ENCODE data around the gene TBC1D30. TPM values are rescaled to one million over a fixed set of nuclear protein-coding genes. Genes with fewer than 3 reads are reported as not detected.
"Not testable (repeated sequence)": the region's sequence is repeated elsewhere in the genome, so short reads cannot be mapped to it uniquely, and the experiment has no call there.

The TBC1D30 gene
- total RNA-seq, 1 experiment from 2014 or later: 0.30 TPM

DNA sequence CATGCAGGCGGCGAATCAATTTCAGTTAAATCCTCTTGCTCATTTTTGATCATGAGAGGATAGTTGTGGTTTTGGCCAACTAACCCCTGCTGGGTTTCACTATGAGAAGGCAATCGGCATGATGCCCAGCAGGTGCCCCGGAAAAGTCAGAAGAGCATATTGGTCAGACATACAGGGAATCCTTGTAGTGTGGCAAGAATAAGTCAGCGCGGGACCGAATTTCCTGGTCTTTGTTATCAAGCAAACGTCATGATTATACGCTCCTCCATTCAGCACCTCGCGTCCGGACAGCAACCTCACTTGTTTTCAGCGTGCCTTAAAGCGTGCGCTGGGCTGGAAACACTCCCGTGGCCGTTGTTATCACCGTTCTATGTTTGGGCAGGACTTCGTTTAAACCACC is 1.8 kb downstream of the TBC1D30 start:
- Histone ChIP-seq H3K27me3 (peaks cover 39% of the 10 kb centered on the region), H3K9me3 (peaks cover 14% of the 10 kb centered on the region), H3K4me3 (no peak overlapping the region), H3K36me3 (no peaks in the 10 kb centered on the region)
- DNase-seq: peak; percentile 50

GRCh38 chr12:64828713-64829112 is 4.3 kb downstream of the TBC1D30 start:
- H3K4me3 ChIP-seq: no peak overlapping the region
- no peaks in the 10 kb centered on the region for H3K36me3 ChIP-seq
- peaks cover 3% of the 10 kb centered on the region; the same call in 1 of the 2 replicates for H3K9me3 ChIP-seq
- no peak for DNase-seq
- H3K27me3 ChIP-seq: peaks cover 39% of the 10 kb centered on the region

GRCh38 chr12:64833928-64834327 is 9.5 kb downstream of the TBC1D30 start:
- no peak for DNase-seq
- H3K27me3 ChIP-seq: no peaks in the 10 kb centered on the region
- no peak overlapping the region for H3K4me3 ChIP-seq
- H3K9me3 ChIP-seq: no peaks in the 10 kb centered on the region
- H3K36me3 ChIP-seq: no peaks in the 10 kb centered on the region

- no peak for DNase-seq
- Histone ChIP-seq H3K27me3 (no peaks in the 10 kb centered on the region), H3K36me3 (no peaks in the 10 kb centered on the region), H3K9me3 (no peaks in the 10 kb centered on the region), H3K4me3 (no peak overlapping the region)
These were observed 11.5 kb downstream of the TBC1D30 start for GRCh38 chr12:64835901-64836300.

DNA sequence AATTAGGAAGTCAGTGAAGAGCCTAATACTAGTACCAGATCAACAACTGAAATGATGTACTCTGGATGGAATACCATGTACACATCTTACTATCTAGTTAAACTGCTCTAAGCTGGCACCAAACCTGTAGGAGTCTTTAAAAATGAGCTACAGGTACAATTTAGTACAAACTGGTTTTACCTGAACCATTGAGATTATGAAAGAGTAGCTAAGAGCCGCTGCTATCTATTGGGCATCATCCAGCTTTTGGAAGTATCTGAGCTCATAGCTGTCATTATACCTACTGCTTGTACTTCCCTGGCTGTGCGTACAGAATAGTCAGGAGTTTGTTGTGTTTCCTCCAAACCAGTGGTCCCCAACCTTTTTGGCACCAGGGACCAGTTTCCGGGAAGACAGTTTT is 12.4 kb downstream of the TBC1D30 start:
- H3K4me3 ChIP-seq: no peak overlapping the region
- H3K9me3 ChIP-seq: no peaks in the 10 kb centered on the region
- no peaks in the 10 kb centered on the region for H3K27me3 ChIP-seq
- no peaks in the 10 kb centered on the region for H3K36me3 ChIP-seq
- DNase-seq: no peak

DNA sequence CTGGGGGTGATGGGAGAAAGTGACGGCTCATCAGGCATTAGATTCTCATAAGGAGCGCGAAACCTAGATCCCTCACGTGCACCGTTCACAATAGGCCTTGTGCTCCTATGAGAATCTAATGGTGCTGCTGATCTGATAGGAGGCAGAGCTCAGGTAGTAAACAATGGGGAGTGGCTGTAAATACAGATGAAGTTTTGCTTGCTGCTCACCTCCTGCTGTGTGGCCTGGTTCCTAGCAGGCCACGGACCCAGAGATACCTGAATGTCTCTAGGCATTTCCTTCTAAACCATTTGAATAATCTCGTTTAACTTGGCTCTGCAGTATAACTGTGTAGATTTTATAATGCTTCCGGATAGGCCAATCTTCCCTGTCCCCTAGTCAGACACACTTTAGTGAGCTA is 13.0 kb downstream of the TBC1D30 start:
- no peak for DNase-seq
- no peaks in the 10 kb centered on the region for H3K9me3 ChIP-seq

DNA sequence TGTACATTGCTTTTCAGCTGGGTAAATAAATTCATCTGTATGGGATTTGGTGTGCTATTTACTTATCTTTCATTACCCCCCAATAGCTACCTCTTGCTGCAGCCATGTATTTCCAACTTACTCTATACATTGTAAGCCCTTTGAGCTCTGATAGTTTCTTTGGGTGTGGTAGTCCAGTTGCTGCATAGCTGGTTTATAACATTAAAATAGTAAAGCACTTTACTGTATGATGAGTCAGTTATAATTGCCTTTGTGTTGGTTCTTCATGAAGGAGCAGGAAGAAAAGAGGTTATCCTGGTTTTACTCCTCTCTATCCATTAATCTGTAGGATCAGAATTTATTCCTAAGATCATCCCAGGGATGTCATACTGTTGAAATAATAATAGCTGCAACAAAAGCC is 15.7 kb downstream of the TBC1D30 start:
- Histone ChIP-seq H3K4me3 (no peak overlapping the region), H3K9me3 (no peaks in the 10 kb centered on the region), H3K27me3 (no peaks in the 10 kb centered on the region), H3K36me3 (no peaks in the 10 kb centered on the region)
- DNase-seq: no peak

More for the DNA sequence above, 13.0 kb downstream of the TBC1D30 start:
- H3K27me3 ChIP-seq: no peaks in the 10 kb centered on the region
- H3K36me3 ChIP-seq: no peaks in the 10 kb centered on the region
- no peak overlapping the region for H3K4me3 ChIP-seq

DNA sequence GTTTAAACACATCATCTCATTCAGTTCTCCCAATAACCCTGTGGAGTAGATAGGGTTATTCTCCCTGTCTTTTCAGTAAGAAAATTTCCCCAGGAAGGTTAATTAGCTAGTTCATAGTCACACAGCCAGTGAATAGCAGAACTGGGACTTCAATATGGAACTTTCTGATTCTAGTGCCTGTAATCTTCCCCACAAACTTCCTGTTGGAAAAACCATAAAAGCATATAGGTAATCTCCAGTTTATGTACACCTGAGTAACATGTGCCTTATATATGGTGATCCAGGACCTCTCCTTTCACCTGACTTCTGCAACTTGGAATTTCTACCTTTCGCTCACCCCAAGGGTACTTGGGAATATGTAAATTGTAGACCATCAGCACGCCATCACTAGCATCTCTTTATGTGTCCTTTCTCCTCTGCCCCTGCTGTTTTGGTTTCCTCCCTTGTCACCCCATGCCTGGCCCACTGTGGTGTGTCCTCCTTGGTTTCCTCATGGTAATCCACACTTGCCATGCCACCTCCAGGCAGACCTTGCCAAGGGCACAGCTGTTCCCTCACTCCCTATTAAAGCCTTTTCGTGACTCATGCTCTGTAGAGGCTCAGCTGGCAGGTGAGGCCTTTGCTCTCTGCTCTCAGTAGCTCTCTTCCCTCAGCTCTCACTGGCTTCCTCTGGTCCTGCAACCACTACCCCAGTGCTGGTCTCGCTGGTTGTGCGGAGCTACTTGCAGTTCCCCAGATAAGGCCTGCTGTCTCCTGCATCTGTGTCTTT is 16.7 kb downstream of the TBC1D30 start:
- no peak for DNase-seq
- H3K9me3 ChIP-seq: no peaks in the 10 kb centered on the region
- no peaks in the 10 kb centered on the region for H3K36me3 ChIP-seq

GRCh38 chr12:64848409-64848808 is 24.0 kb downstream of the TBC1D30 start:
- H3K4me3 ChIP-seq, H3K27me3 ChIP-seq, H3K9me3 ChIP-seq, H3K36me3 ChIP-seq, DNase-seq: not testable (repeated sequence)

More for the DNA sequence above, 16.7 kb downstream of the TBC1D30 start:
- Histone ChIP-seq H3K4me3 (no peak overlapping the region), H3K27me3 (no peaks in the 10 kb centered on the region)

GRCh38 chr12:64858882-64859605 is 34.6 kb downstream of the TBC1D30 start:
- no peak for DNase-seq
- Histone ChIP-seq H3K36me3 (no peaks in the 10 kb centered on the region), H3K4me3 (no peak overlapping the region), H3K27me3 (peaks cover 15% of the 10 kb centered on the region), H3K9me3 (no peaks in the 10 kb centered on the region)

DNA sequence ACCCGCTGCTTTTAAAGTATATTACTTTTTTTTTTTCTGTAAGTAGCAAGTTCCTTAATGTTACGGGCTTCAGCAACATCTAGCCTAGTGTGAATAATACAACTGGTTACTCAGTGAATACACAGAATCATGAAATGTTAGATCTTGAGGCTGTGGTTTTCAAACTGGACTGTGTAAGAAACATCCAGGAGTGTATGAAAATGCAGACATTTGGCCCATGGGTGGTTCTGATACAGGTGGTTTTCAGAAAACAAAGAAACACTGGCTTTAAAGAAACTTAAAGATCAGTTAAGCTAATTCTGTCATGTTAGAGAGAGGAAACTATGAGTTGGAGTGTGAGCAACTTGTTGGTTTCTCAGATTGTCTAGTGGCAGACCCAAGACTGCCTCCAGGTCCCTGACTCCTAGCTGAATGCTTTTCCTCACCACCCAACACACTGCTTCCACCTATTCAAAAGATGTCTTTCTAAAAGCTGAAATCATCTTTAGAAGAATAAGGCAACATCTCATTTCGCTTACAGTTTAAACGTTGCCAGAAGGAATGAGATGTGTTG is 36.1 kb downstream of the TBC1D30 start:
- DNase-seq: no peak
- Histone ChIP-seq H3K27me3 (peaks cover 21% of the 10 kb centered on the region), H3K36me3 (no peaks in the 10 kb centered on the region), H3K9me3 (no peaks in the 10 kb centered on the region), H3K4me3 (no peak overlapping the region)

- Histone ChIP-seq H3K9me3 (no peaks in the 10 kb centered on the region), H3K36me3 (no peaks in the 10 kb centered on the region), H3K4me3 (no peak overlapping the region), H3K27me3 (peaks cover 25% of the 10 kb centered on the region)
- DNase-seq: no peak
These were observed 39.9 kb downstream of the TBC1D30 start for GRCh38 chr12:64864319-64864718.

GRCh38 chr12:64875186-64875585 is 50.7 kb downstream of the TBC1D30 start:
- H3K36me3 ChIP-seq: no peaks in the 10 kb centered on the region
- no peak overlapping the region for H3K4me3 ChIP-seq
- DNase-seq: no peak
- no peaks in the 10 kb centered on the region for H3K9me3 ChIP-seq
- 0 out of 2 replicates have a peak, but pooled peaks cover 4% of the 10 kb centered on the region for H3K27me3 ChIP-seq

- no peak overlapping the region for H3K4me3 ChIP-seq
- H3K36me3 ChIP-seq: no peaks in the 10 kb centered on the region
- no peak for DNase-seq
- H3K9me3 ChIP-seq: no peaks in the 10 kb centered on the region
- H3K27me3 ChIP-seq: no peaks in the 10 kb centered on the region
These were observed 52.1 kb downstream of the TBC1D30 start for GRCh38 chr12:64876388-64877071.

DNA sequence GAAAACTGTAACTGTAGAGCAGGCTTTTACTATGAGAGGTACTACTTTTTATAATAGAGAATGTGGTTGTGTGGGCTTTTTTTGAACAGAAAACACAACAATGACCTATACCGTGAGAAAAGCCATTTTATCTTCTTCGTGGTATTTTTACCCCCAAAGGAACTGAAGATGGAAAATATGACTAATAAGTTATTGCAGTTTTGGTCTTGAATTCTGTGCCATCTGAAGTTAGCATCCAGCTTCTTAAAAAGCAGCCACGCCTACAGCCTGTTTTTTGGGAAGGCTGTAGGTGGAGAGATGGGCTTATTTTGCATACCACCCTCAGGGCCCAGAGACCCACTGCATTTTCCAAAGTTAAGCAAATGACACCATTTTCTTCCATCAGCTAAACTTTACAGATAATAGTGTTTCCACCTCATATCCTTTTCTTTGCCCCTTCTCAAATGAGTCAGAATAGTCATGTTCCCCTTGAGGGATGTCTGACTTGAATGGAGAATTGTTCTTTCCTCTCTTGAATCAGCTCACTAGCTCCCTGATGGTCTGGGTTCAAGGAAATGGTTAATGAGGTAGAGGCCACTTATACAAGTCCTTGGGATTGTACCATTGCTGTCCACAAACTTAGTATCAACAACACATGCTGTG is 53.0 kb downstream of the TBC1D30 start:
- Histone ChIP-seq H3K27me3 (no peaks in the 10 kb centered on the region), H3K4me3 (no peak overlapping the region), H3K9me3 (no peaks in the 10 kb centered on the region), H3K36me3 (no peaks in the 10 kb centered on the region)
- no peak for DNase-seq

DNA sequence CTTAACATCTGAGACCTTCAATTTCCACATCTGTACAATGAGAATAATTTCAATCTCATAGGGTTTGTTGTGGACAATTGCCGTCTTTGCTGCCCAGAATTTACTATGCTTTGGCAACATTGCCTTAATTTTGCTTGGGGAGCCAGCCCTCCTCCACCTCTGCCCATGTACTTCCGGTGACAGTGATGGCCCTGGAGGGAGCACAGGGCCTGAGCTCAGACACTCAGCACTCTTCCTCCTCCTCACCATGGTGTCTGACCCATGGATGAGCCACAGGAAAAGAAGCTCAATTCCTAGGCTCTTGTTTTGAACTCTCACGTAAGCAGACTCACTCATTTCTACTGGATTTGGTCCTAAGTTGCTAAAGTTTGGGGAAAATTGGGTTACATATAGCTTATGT is 58.2 kb downstream of the TBC1D30 start:
- no peak overlapping the region for H3K4me3 ChIP-seq

More for the DNA sequence above, 58.2 kb downstream of the TBC1D30 start:
- Histone ChIP-seq H3K9me3 (no peaks in the 10 kb centered on the region), H3K36me3 (no peaks in the 10 kb centered on the region), H3K27me3 (no peaks in the 10 kb centered on the region)
- DNase-seq: no peak
